ENCODE measurements around the gene MAGI2.

- TF ChIP-seq POLR2A (IDR thresholded peaks at IDR 0.05; ENCODE audit: low read depth, low read length) (no peak), POLR2AphosphoS5 (IDR thresholded peaks at IDR 0.05; ENCODE audit: low read depth, low read length) (no peak)
Measured at GRCh38 chr7:78139335-78139734, 1314.1 kb downstream of the MAGI2 start.

Measured in GM12891 (cell line).